HG02610 (cell line): Measurements from ENCODE around the gene TGFBR2.

Source experiments
- ATAC-seq: cut with Tn5 transposase; IDR thresholded peaks from one replicate; pipeline ENCODE4 v1.9.1; 2021; ENCODE audit warnings: mild to moderate bottlenecking, moderate library complexity; ENCODE audit not compliant: unreplicated experiment

TGFBR2 gene

GRCh38 chr3:30708472-30708871 is 102.1 kb downstream of the TGFBR2 start:
- ATAC-seq = no peak

GRCh38 chr3:30710017-30710416 is 103.6 kb downstream of the TGFBR2 start:
- no peak for ATAC-seq

GRCh38 chr3:30711151-30711550 is 104.8 kb downstream of the TGFBR2 start:
- ATAC-seq = no peak

GRCh38 chr3:30711867-30712266 is 105.5 kb downstream of the TGFBR2 start:
- ATAC-seq = no peak

- ATAC-seq = no peak
Observed at GRCh38 chr3:30712991-30713390, 106.6 kb downstream of the TGFBR2 start.

GRCh38 chr3:30713885-30714503 is 107.6 kb downstream of the TGFBR2 start:
- no peak for ATAC-seq

- ATAC-seq = no peak
Observed at GRCh38 chr3:30719536-30719935, 113.1 kb downstream of the TGFBR2 start.

- no peak for ATAC-seq
Observed at GRCh38 chr3:30720586-30721313, 114.3 kb downstream of the TGFBR2 start.

GRCh38 chr3:30721314-30721634 is 114.9 kb downstream of the TGFBR2 start:
- no peak for ATAC-seq

- ATAC-seq = no peak
Observed at GRCh38 chr3:30723211-30723610, 116.8 kb downstream of the TGFBR2 start.

GRCh38 chr3:30724863-30725262 is 118.5 kb downstream of the TGFBR2 start:
- no peak for ATAC-seq

- no peak for ATAC-seq
Observed at GRCh38 chr3:30728143-30728542, 121.7 kb downstream of the TGFBR2 start.

GRCh38 chr3:30729512-30729911 is 123.1 kb downstream of the TGFBR2 start:
- no peak for ATAC-seq

- no peak for ATAC-seq
Observed at GRCh38 chr3:30729936-30730335, 123.5 kb downstream of the TGFBR2 start.

- no peak for ATAC-seq
Observed at GRCh38 chr3:30730967-30731366, 124.6 kb downstream of the TGFBR2 start.

- no peak for ATAC-seq
Observed at GRCh38 chr3:30733209-30733608, 126.8 kb downstream of the TGFBR2 start.

GRCh38 chr3:30733696-30734095 is 127.3 kb downstream of the TGFBR2 start:
- ATAC-seq = no peak

- ATAC-seq = no peak
Observed at GRCh38 chr3:30737743-30738499, 131.5 kb downstream of the TGFBR2 start.

- ATAC-seq = no peak
Observed at GRCh38 chr3:30738605-30739004, 132.2 kb downstream of the TGFBR2 start.

- no peak for ATAC-seq
Observed at GRCh38 chr3:30741889-30742288, 135.5 kb downstream of the TGFBR2 start.

GRCh38 chr3:30742796-30743619 is 136.6 kb downstream of the TGFBR2 start:
- ATAC-seq = no peak
